OCI-LY3 (cell line): ENCODE results near the gene PHKA1.

ENCODE experiments used
- EZH2phosphoT487 ChIP-seq: fragments of 200-600 bp; shearing (Covaris generic); IDR thresholded peaks from 2 replicates; pipeline ENCODE4 v1.6.1; 2018; ENCODE audit warnings: antibody characterized with exemption, mixed run types, low read depth
- TF ChIP-seq, protein P1 (sequence below): fragments of 200-600, 300-600 bp; sonication (generic); IDR thresholded peaks from 2 replicates; pipeline ENCODE4 v1.5.1; 2014; ENCODE audit warnings: antibody characterized with exemption, low read length, low read depth

DNA sequence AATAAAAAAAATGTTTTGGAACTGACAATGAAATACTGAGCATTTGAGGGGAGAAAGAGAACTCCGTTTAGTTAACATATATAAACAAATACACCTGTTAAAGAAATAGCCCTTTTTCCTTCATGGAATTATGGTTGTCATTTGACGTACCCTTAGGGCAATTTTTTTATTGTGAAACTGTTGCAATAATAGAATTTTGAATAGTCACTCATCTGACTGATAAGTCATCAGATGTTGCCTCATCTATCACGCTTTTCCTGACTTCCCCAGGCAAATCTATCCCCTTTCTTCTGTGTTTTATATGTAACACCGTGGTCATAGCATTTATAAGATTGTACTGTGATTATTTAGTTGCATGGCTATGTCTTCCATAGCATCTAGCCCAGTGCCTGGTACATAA, 72.5 kb downstream of the PHKA1 start:
- TF ChIP-seq, protein P1, sequence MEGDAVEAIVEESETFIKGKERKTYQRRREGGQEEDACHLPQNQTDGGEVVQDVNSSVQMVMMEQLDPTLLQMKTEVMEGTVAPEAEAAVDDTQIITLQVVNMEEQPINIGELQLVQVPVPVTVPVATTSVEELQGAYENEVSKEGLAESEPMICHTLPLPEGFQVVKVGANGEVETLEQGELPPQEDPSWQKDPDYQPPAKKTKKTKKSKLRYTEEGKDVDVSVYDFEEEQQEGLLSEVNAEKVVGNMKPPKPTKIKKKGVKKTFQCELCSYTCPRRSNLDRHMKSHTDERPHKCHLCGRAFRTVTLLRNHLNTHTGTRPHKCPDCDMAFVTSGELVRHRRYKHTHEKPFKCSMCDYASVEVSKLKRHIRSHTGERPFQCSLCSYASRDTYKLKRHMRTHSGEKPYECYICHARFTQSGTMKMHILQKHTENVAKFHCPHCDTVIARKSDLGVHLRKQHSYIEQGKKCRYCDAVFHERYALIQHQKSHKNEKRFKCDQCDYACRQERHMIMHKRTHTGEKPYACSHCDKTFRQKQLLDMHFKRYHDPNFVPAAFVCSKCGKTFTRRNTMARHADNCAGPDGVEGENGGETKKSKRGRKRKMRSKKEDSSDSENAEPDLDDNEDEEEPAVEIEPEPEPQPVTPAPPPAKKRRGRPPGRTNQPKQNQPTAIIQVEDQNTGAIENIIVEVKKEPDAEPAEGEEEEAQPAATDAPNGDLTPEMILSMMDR = no peak
- TF ChIP-seq EZH2phosphoT487 = no peak
